MG63 (cell line): ENCODE measurements around the gene ADCY4. TPM values are rescaled to one million over a fixed set of nuclear protein-coding genes. Genes with fewer than 3 reads are reported as not detected.

Source experiments
- DNase-seq: peaks from one replicate; pipeline ENCODE4 v3.0.0-alpha.2; 2020
- H3K27me3 ChIP-seq: fragments of 250-450 bp; sonication (Bioruptor Pico); 2 replicates; pipeline ENCODE4 v1.5.1; 2020; ENCODE audit warnings: mild to moderate bottlenecking, moderate library complexity
- H3K36me3 ChIP-seq: fragments of 250-450 bp; sonication (Bioruptor Pico); 2 replicates; pipeline ENCODE4 v1.5.1; 2020; ENCODE audit warnings: mild to moderate bottlenecking, moderate library complexity
- H3K4me3 ChIP-seq: fragments of 250-450 bp; sonication (Bioruptor Pico); 2 replicates; pipeline ENCODE4 v1.5.1; 2020; ENCODE audit warnings: mild to moderate bottlenecking, moderate library complexity
- H3K9me3 ChIP-seq: fragments of 250-450 bp; sonication (Bioruptor Pico); 2 replicates; pipeline ENCODE4 v1.5.1; 2020; ENCODE audit warnings: mild to moderate bottlenecking, moderate library complexity
- total RNA-seq: library from RNA; depleted of rRNA; stranded (reverse); fragments of >200 nt; shearing (Covaris generic); gene quantifications from 2 replicates; pipeline ENCODE4 v1.2.3, GENCODE V29; 2014; ENCODE audit warnings: low replicate concordance

The ADCY4 gene
- total RNA-seq, 1 experiment from 2014 or later, result not detected

DNA sequence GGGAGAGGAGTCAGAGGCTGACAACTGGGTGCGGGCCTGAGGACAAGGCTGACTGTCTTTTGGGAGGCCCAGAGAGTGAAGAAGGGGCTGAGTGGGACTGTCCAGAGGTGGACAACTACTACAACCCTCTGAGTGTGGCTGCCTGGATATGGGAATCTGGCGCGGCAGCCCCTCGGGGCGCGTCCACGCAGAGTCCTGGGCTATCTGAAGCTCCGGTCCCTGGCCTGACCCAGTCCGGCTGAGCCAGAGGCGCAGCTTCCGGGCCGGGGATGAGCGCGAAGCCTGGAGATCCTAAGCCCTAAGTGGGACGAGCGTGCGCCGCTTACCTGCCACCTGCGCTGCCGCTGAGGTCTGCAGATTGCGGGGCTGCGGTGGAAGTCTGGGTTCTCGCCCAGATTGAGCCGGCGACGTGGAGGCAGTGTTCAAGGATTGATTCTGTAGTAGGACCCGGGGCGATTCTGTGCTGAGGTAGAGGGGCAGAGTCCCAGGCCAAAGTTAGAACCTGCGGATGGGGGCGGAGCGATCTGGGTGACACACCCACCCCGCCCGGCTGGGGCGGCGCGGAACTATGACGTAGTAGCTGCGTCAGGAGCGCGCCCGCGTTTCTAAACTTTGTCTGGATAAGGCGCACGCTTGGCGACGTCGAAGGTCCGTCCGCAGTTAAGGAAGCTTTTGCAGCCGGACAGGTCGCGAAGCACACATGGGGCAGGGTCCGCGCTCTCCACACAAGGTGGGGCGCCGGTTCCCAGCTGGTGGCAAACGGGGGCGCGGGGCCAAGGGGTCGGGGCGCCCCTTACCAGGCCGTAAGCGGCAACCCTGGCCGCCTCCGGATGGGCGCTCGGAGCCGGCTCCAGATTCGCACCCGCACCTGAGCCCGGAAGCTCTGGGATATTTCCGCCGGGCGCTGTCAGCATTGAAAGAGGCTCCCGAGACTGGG is 35.3 kb downstream of the ADCY4 start, which contains the start of the genes DHRS1 and NOP9:
Gene DHRS1 (minus strand): TSS at position 526 of the 937 bp plus-strand sequence. CDS start 674 bp downstream, outside the sequence.
Gene NOP9 (plus strand): TSS at position 596 of the 937 bp plus-strand sequence. CDS start 105 bp downstream, at position 701.
- peak within 1 kb of the TSS; percentile 77 for H3K4me3 ChIP-seq
- peak; percentile 76 for DNase-seq

DNA sequence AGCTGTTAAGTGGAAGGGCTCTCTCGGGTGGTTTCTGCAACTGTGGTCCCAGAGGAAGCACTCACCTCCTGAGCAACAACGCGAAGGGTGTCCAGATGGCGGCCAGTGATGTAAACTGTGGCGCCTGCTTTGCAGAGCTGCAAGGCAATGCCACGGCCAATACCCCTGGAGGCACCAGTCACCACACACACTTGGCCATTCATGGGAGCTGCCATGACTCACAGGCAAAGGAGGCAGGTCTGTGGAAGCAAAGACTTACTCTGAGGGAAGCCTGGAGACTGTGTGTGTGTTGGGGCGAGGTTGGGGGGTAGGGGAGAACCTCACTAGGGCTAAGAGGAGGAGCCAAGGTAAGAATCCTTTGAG is 36.0 kb downstream of the ADCY4 start:
- Histone ChIP-seq H3K36me3 (peaks cover 10% of the 10 kb centered on the region; the same call in 1 of the 2 replicates), H3K27me3 (no peaks in the 10 kb centered on the region), H3K4me3 (peak overlapping the region; percentile 77), H3K9me3 (no peaks in the 10 kb centered on the region)
- peak; percentile 76 for DNase-seq

More for the DNA sequence above, 35.3 kb downstream of the ADCY4 start, which contains the start of the genes DHRS1 and NOP9:
- no peaks in the 10 kb centered on the region for H3K27me3 ChIP-seq
- H3K9me3 ChIP-seq, result no peaks in the 10 kb centered on the region
- H3K36me3 ChIP-seq, result peaks cover 10% of the 10 kb centered on the region; the same call in 1 of the 2 replicates

DNA sequence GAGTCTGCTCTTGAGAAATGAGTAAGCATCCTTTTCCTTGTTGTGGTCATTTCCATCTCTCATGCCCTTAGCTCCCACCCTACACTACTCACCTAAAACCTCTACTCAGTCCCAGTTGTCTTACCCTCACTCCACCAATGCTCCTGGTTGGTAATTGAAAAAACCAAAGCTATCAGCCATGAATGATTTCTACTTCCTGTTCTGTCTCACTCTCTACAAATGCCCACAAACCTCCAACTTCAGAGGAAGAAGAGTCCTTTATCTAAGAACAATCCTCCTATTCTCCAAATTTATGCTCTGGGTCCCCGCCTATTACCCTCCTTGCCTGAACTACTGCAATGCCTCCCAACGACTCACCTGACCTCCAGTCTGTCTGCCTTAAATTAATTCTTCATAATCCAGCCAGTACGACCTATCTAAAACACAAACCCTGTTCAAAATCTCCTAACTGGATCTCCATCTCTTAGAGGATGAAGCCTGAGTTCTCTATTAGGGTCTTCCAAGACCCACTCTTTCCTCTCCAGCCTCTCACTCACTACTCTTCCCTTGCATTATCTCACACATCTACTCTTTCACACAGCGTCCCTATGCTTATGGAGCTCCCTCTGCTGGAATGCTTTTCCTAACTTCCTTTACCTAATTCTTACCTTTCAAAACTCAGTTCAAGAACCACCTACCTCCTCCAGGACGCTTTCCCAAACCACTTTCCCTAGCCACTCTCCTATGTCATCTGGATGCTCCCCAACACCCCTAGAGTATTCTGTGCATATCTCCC is 37.5 kb downstream of the ADCY4 start:
- no peak for DNase-seq
- H3K9me3 ChIP-seq, result no peaks in the 10 kb centered on the region
- peaks cover 5% of the 10 kb centered on the region; the same call in 1 of the 2 replicates for H3K36me3 ChIP-seq
- no peaks in the 10 kb centered on the region for H3K27me3 ChIP-seq
- H3K4me3 ChIP-seq, result no peak overlapping the region

DNA sequence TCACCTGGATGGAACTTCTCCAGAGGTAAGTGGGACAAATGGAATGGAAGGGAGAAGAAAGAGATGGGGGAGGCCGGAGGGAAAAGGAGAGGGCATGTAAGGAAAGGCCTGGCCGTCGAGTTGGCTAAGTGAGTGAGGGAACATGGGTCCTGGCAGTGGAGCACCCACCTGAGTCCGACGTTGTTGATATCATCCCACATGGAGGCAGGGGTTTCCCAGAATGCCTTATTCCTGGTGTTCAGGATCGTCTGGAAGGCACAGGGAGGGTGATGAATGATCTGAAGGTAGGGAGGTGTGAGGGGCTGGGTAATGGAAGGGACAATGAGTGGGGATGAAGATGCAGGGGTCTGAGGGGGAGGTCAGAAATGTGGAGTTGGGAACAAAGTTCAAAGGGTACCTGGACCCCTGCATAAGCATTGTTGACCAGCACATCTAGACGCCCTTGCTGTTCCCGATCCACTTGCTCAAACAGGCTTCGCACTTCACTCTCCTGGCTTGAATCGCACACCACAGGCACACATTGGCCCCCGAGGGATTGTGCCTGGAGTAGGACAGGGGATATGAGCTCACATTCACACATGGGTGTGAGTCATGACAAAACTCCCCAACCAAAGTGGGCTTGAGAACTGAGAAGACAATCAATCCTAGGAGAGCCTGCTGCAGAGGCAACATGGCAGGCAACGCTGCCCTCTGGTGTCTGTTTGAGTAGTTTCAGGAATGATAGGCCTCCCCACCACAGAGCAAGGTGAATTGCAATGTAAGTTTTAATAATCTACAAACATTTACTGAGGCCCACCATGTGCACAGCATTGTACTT is 38.3 kb downstream of the ADCY4 start:
- Histone ChIP-seq H3K9me3 (no peaks in the 10 kb centered on the region), H3K27me3 (no peaks in the 10 kb centered on the region), H3K36me3 (peaks cover 1% of the 10 kb centered on the region; the same call in 1 of the 2 replicates), H3K4me3 (no peak overlapping the region)
- DNase-seq, result peak; percentile 60

DNA sequence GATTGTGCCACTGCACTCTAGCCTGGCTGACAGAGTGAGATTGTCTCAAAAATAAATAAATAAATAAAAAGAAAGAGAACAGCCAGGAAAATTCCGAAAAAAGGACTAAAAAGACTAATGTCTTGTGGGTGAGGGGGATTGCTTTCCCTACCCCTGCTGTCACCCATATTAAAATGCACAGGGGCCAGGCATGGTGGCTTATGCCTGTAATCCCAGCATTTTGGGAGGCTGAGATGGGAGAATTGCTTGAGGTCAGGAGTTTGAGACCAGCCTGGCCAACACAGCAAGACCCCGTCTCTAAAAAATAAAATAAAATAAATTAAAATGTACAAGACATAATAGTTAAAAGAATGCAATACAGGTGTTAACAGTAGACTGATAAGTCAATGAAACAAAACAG is 41.3 kb downstream of the ADCY4 start:
- Histone ChIP-seq H3K4me3 (no peak overlapping the region), H3K27me3 (no peaks in the 10 kb centered on the region), H3K9me3 (no peaks in the 10 kb centered on the region), H3K36me3 (no peaks in the 10 kb centered on the region; the same call in 1 of the 2 replicates)
- DNase-seq, result no peak

DNA sequence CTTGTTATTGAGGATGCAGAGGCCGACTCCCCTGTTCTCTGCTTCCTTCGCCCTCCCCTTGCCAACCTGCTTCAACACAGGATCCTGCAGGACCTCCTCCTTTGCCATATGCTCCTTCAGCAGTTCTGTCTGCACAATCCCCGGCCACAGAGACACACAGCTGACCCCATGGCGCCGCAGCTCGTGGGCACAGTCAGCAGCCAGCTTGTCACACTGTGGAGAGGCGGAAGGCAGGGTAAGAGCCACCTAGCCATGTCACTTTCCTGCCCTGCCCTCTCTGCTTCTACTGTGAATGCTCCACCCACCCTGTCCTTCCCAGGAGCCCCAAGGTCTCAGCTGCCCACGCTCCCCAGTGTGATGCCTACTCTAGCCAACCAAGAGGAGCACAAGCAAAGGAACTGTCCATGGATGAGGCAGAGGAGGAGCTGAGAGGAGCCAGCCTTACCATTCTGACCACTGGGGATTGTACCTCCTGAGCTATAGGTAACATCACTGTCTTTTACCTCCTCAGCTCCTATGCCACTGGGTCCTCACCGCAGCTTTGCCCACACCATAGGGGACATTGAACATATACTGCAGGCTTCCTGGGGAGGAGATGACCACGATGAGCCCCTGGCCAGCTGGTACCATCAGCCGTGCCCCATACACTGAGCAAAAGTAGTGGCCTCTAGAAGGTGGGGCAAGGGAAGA is 42.6 kb downstream of the ADCY4 start:
- no peaks in the 10 kb centered on the region for H3K9me3 ChIP-seq
- no peak for DNase-seq

DNA sequence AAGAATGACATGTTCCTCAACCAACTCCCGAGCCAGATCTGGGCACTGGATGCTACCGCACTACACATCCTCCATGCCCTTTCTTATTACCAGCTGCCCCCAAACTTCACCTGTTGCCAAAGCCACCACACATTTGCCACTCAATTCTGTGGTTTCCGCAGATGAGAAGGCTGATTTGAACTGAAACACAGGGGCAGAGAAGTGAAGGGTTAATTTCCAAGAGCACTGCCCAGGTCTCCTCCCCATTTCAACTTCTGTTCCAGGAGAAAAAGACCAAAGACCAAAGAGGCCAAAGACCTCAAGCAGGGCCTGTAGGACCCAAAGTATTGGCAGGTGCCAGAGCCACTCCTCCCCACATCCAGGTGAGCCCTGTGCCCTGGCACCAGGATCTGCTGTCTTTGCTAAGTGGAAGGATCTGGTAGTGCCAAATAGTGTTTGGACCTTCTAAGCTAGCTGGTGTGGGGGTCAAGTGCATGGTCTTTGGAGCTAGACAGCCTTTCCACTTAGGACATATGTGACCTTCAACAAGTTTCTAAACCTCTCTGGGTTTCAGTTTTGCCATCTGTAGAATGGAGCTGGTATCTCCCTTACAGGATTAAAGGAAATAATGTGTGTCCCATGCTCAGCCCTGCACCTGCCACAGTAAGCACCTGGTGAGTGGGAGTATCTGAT is 43.3 kb downstream of the ADCY4 start:
- no peak overlapping the region for H3K4me3 ChIP-seq
- H3K36me3 ChIP-seq, result no peaks in the 10 kb centered on the region
- H3K9me3 ChIP-seq, result no peaks in the 10 kb centered on the region
- no peaks in the 10 kb centered on the region for H3K27me3 ChIP-seq
- no peak for DNase-seq

More for the DNA sequence above, 42.6 kb downstream of the ADCY4 start:
- Histone ChIP-seq H3K27me3 (no peaks in the 10 kb centered on the region), H3K4me3 (no peak overlapping the region), H3K36me3 (no peaks in the 10 kb centered on the region; the same call in 1 of the 2 replicates)

DNA sequence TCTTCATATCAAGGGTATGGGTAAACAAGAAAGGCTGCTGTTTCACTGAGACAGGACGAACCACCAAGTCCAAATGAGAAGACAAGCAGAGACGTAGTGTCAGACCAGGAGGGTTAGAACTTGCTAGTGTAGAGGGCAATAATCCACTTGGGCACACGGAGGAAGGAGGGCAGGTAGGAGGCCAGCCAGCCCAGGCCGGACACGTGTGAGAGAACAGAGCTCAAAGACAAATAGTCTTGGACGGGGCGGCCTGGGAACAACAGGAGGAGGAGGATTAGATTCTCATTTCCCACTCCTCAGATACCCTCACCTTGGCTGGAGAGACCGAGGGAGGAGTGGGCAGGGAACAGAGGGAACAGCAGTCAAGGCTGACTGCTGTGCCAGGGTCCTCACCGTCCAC is 44.1 kb downstream of the ADCY4 start:
- no peak for DNase-seq
- Histone ChIP-seq H3K4me3 (no peak overlapping the region), H3K9me3 (no peaks in the 10 kb centered on the region), H3K27me3 (no peaks in the 10 kb centered on the region), H3K36me3 (no peaks in the 10 kb centered on the region)

DNA sequence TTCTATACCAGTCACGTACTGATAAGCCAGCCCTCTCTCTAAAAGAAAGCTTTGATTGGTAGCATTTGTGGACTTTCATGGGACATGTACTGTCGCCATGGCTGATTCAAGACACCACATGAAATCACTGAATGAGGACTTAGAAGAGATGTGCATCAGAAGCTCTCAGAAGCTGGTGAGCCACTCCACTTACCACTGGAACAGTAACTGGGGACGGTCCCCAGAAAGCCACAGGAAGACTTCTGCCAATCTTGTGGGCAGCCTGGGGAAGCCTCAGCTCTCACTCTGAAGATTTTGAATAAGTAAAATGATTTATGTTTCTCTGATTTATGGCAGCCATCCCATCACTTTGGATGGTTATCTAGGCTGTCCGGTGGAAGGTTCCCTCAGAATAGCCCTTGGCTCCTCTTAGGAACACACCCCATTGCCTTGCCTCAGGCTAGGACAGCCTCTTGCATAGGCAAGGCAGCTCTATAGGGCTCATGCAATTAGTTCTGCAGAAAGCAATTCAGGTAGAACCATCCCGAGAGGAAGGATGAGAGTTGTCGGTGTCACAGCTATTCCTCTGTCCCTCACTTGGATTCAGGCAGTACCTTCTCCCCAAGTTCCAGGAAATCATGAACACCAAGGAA is 45.1 kb downstream of the ADCY4 start:
- Histone ChIP-seq H3K4me3 (no peak overlapping the region), H3K36me3 (no peaks in the 10 kb centered on the region), H3K27me3 (no peaks in the 10 kb centered on the region), H3K9me3 (no peaks in the 10 kb centered on the region)
- DNase-seq, result no peak

DNA sequence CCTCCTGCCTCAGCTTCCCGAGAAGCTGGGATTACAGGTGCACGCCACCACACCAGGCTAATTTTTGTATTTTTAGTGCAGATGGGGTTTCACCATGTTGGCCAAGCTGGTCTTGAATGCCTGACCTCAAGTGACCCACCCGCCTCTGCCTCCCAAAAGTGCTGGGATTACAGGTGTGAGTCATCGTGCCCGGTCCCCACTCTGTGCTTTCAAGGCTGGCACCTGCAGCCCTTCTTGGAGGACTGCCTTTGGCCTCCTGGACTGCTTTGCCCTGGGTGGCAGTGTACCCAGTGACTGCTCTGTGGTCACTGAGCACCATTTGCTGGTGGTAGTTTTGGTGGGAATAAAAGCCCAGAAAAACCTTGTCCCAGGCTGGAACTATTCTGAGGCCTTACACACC is 47.9 kb downstream of the ADCY4 start:
- Histone ChIP-seq H3K4me3 (no peak overlapping the region), H3K27me3 (no peaks in the 10 kb centered on the region), H3K36me3 (no peaks in the 10 kb centered on the region), H3K9me3 (no peaks in the 10 kb centered on the region)
- DNase-seq, result no peak

DNA sequence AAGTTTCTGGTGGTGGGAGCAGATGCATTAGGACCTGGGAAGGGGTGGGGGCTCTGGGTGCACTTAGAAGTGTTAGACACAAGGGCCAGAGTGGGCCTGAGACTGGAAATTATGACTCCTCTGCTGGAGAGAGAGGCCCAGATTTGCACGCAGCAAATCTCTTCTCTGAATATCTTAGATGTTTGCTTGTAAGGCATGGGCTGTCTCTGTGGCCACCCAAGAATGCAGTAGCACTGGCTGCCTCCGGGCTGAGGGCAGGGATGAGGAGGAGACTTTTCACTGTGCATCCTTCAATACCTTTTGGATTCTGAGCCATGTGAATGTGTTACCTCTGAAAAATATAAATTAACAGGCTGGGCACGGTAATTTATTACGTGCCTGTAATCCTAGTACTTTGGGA is 49.5 kb downstream of the ADCY4 start:
- no peak for DNase-seq
- no peaks in the 10 kb centered on the region for H3K27me3 ChIP-seq
- H3K4me3 ChIP-seq, result no peak overlapping the region
- H3K9me3 ChIP-seq, result no peaks in the 10 kb centered on the region
- no peaks in the 10 kb centered on the region for H3K36me3 ChIP-seq

DNA sequence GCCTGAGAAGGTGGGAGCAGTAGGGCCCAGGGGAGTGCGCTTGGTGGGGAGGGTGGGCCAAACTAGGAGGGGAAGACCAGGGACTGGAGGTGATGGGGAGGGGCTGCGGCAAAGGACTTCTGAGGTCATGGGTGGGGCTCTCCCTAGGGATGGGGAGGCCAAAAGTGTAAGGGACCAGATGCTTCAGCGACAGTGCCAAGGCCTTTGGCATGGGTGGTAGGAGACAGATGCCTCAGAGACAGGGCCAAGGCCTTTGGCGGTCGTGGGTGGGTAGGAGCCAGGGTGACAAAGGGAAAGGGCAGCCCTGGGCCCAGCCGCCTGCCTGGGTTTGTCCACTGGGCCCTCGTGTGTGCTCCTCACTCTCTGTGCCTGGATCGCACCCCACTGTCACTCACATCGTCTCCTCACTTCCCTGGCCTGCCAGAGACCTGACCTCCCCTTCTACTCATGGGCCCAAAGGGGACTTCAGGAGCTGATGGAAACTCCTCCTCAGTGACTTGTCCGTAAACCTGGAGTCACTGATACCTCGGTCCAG is 50.3 kb downstream of the ADCY4 start:
- Histone ChIP-seq H3K4me3 (no peak overlapping the region), H3K36me3 (no peaks in the 10 kb centered on the region), H3K27me3 (no peaks in the 10 kb centered on the region), H3K9me3 (no peaks in the 10 kb centered on the region)
- DNase-seq, result no peak

DNA sequence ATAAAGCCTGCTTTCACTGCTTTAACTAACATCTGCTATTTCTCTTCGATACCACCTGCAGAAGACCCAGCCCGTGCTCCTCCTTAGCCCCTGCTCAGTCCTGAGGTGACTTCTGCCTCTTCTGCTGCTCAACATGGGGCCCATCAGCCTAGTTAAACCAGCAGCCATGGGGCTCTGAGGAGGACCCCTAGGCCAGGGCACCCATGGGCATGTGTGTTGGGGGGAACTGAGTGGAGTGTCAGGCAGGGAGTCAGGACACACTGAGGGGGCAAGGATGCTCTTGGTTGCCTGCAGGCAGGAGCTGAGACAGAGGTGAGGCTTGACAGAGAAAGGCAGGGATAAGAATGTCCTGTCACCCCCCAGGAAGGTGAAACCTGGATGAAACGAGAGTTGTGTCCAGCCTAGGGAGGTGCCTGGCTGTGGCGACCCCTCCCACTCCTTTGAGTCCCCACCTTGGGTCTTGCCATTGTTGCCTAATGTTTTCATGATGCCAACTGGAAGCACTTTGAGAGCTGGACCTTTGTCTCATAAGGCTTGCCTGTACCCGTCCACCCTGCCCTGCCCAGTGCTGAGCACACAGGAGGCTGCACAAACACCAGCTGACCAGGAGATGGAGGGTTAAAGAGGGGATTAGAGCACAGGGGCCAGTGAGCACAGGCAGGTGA is 50.9 kb downstream of the ADCY4 start:
- DNase-seq, result no peak
- H3K9me3 ChIP-seq, result no peaks in the 10 kb centered on the region
- H3K4me3 ChIP-seq, result no peak overlapping the region
- H3K27me3 ChIP-seq, result no peaks in the 10 kb centered on the region
- H3K36me3 ChIP-seq, result no peaks in the 10 kb centered on the region

DNA sequence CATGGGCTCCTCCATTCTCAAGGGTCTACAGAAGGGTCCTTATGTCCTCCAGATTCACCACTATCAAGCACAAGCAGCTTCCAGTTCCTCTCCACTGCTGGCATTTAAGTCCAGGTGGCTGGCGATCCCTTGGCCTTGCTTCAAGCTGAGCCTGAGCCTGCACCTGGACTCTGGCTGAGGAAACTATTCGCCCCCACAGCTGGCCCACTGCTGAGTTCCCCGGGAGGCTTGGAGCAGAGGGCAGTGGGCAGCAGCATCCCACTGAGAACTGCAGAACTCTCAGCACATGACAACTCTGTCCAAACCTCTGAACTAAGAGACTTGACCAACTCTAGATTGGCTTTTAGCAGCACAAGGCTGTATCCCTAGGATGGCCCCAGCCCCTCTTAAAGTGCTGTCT is 52.1 kb downstream of the ADCY4 start:
- Histone ChIP-seq H3K9me3 (no peaks in the 10 kb centered on the region), H3K27me3 (no peaks in the 10 kb centered on the region), H3K36me3 (no peaks in the 10 kb centered on the region), H3K4me3 (no peak overlapping the region)
- DNase-seq, result no peak
